Activated naive CD4-positive, alpha-beta T cell treated with anti-CD3 and anti-CD28 coated beads, Interleukin-2, amount 10 ng/mL, durations not matched to agents 7 days and 5 days (primary cell): ENCODE results near the gene ZNF524.

Experiments
- CTCF ChIA-PET: fragments of 350-600 bp; sonication (Branson Sonifier 250); formaldehyde crosslinking; loops from one replicate; lab custom pipeline; 2021; ENCODE audit warnings: antibody characterized with exemption; lab: Charles Lee
- DNase-seq: peaks from one replicate; pipeline ENCODE4 v3.0.0-alpha.2; 2020
- H3K27ac Mint-ChIP-seq: one replicate; pipeline ENCODE4 v1.8.0; 2021; ENCODE audit warnings: mild to moderate bottlenecking, moderate library complexity, mixed read lengths
- H3K27me3 Mint-ChIP-seq: one replicate; pipeline ENCODE4 v1.8.0; 2021; ENCODE audit warnings: mild to moderate bottlenecking, mixed read lengths
- H3K36me3 Mint-ChIP-seq: one replicate; pipeline ENCODE4 v1.8.0; 2021; ENCODE audit warnings: mixed read lengths
- H3K4me1 Mint-ChIP-seq: one replicate; pipeline ENCODE4 v1.8.0; 2021; ENCODE audit warnings: mixed read lengths
- H3K4me3 Mint-ChIP-seq: one replicate; pipeline ENCODE4 v1.8.0; 2021; ENCODE audit warnings: mild to moderate bottlenecking, moderate library complexity, mixed read lengths
- H3K9me3 Mint-ChIP-seq: one replicate; pipeline ENCODE4 v1.8.0; 2021; ENCODE audit warnings: mixed read lengths

The ZNF524 gene

DNA sequence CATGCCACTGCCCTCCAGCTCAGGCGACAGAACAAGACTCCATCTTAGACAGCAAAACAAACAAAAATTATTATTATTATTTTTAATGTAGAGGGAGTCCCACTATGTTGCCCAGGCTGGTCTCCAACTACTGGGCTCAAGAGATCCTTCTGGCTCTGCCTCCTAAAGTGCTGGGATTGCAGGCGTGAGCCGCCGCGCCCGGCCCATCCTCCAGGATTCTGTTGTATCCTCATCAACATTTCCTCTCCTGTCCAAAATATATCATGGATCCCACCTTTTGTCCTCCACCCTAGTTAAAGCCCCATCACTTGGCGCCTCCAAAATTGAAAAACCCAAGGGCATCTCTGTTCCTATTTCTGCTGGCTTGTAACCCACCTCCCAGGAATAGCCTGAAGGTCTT lies 23.0 kb downstream of the ZNF524 start:
- Mint-ChIP-seq H3K36me3 (peaks cover 28% of the 10 kb centered on the region), H3K4me1 (peaks cover 55% of the 10 kb centered on the region), H3K4me3 (no peak overlapping the region), H3K27me3 (peaks cover 23% of the 10 kb centered on the region), H3K27ac (peak overlapping the region; percentile 19), H3K9me3 (peaks cover 2% of the 10 kb centered on the region)
- CTCF ChIA-PET = interaction anchor here (0.9 to 1.5 kb wide), 3 partner anchors 8 to 17 kb away, joined by 3 to 4 read pairs (median 3); no protein-coding TSS in a partner anchor
- DNase-seq = no peak

DNA sequence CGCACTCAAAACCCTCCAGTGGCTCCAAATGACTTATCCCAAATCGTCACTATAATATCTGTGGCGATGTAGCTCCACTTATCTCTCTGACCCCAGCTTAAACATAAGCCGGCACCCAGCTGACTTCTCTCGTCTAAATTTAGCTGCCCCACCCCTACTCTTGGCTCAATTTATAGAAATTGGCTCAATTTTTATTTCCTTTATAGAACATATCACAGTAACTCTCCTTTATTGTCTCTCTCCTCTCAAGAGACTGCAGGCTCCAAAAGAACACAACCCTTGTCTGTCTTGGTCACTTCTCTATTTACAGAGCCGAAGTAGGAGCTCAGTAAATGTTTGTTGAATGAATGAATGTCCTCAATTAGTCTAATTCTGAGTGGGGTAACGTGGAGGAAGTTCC lies 23.5 kb downstream of the ZNF524 start:
- peak overlapping the region; percentile 19 for H3K27ac Mint-ChIP-seq
- peaks cover 56% of the 10 kb centered on the region for H3K4me1 Mint-ChIP-seq
- DNase-seq = no peak
- no peak overlapping the region for H3K4me3 Mint-ChIP-seq
- peaks cover 2% of the 10 kb centered on the region for H3K9me3 Mint-ChIP-seq
- peaks cover 28% of the 10 kb centered on the region for H3K36me3 Mint-ChIP-seq
- peaks cover 27% of the 10 kb centered on the region for H3K27me3 Mint-ChIP-seq
- CTCF ChIA-PET = interaction anchor here (0.6 to 1.5 kb wide), 3 partner anchors 16 to 535 kb away, joined by 3 to 4 read pairs (median 3); no protein-coding TSS in a partner anchor

- Mint-ChIP-seq H3K9me3 (peaks cover 2% of the 10 kb centered on the region), H3K27me3 (peaks cover 35% of the 10 kb centered on the region), H3K4me1 (peaks cover 56% of the 10 kb centered on the region), H3K4me3 (peak within 1 kb of the TSS; percentile 92), H3K27ac (peak within 1 kb of the TSS; percentile 98), H3K36me3 (peaks cover 26% of the 10 kb centered on the region)
- CTCF ChIA-PET = interaction anchor here (0.6 to 3.4 kb wide), 8 partner anchors 9 to 536 kb away, joined by 3 to 15 read pairs (median 3); partner anchors contain the start of gene ZNF865
- DNase-seq = peak; percentile 93
These were observed 24.3 kb downstream of the ZNF524 start, which contains the start of gene ZNF784 for GRCh38 chr19:55624109-55625003. Gene ZNF784 (minus strand): TSS chr19:55624566. CDS start chr19:55624561, 5 bp downstream.

GRCh38 chr19:55625004-55625326 lies 24.9 kb downstream of the ZNF524 start:
- DNase-seq = no peak
- H3K36me3 Mint-ChIP-seq = peaks cover 22% of the 10 kb centered on the region
- peaks cover 51% of the 10 kb centered on the region for H3K4me1 Mint-ChIP-seq
- peaks cover 2% of the 10 kb centered on the region for H3K9me3 Mint-ChIP-seq
- H3K27me3 Mint-ChIP-seq = peaks cover 40% of the 10 kb centered on the region
- H3K27ac Mint-ChIP-seq = peak overlapping the region; percentile 98
- H3K4me3 Mint-ChIP-seq = peak overlapping the region; percentile 92
- CTCF ChIA-PET = interaction anchor here (0.7 to 3.4 kb wide), 7 partner anchors 8 to 537 kb away, joined by 3 to 15 read pairs (median 3); partner anchors contain the start of gene ZNF865

DNA sequence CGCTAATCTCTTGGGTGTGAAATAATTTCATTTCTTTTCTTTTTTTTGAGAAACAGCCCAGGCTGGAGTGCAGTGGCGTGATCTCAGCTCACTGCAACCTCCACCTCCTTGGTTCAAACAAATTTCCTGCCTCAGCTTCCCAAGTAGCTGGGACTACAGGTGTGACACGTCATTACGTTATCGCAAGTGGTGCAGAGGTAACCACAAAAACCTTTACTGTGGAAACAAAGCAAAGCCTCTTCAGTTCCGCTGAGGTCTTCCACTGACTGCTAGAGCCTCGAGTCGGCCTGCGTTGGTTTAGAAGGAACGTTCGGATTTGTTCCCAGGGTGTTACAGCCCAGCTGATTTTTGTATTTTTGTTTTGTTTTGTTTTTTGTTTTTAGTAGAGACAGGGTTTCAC lies 26.3 kb downstream of the ZNF524 start:
- Mint-ChIP-seq H3K36me3 (peaks cover 10% of the 10 kb centered on the region), H3K4me1 (peaks cover 42% of the 10 kb centered on the region), H3K9me3 (peaks cover 2% of the 10 kb centered on the region), H3K4me3 (peak overlapping the region; percentile 72), H3K27me3 (peaks cover 51% of the 10 kb centered on the region), H3K27ac (peak overlapping the region; percentile 91)
- peak; percentile 77 for DNase-seq
- CTCF ChIA-PET = interaction anchor here (0.9 to 3.4 kb wide), 14 partner anchors 10 to 538 kb away, joined by 3 to 15 read pairs (median 4); partner anchors contain the start of gene ZNF865

GRCh38 chr19:55632463-55632834 lies 32.4 kb downstream of the ZNF524 start:
- no peak overlapping the region for H3K4me3 Mint-ChIP-seq
- H3K4me1 Mint-ChIP-seq = peaks cover 51% of the 10 kb centered on the region
- H3K27ac Mint-ChIP-seq = peak overlapping the region; percentile 19
- peaks cover 39% of the 10 kb centered on the region for H3K27me3 Mint-ChIP-seq
- H3K9me3 Mint-ChIP-seq = no peaks in the 10 kb centered on the region
- H3K36me3 Mint-ChIP-seq = peaks cover 21% of the 10 kb centered on the region
- CTCF ChIA-PET = interaction anchor here (0.5 to 3.9 kb wide), 26 partner anchors 11 to 701 kb away, joined by 3 to 35 read pairs (median 5); partner anchors contain the start of genes CCDC106, ISOC2, NLRP9 and ZNF581
- peak; percentile 93 for DNase-seq

DNA sequence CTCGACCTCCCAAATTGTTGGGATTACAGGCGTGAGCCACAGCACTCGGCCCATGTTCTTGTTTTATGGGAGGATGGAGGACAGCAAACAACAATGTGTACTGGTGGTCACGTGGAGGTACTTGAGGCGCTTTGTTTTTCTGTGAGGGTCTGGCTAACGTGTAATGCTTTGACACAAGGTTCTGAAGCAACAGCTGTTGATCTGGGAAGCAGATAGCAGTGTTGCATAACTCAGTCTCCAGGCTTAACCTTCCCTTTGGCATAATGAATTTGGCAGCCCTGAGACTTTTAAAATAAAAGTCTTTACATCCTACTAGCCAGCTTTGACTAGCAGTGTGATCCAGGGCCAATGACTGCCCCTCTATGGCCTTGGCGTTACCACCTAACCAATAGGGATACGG lies 33.8 kb downstream of the ZNF524 start:
- H3K4me3 Mint-ChIP-seq = no peak overlapping the region
- DNase-seq = no peak
- peaks cover 56% of the 10 kb centered on the region for H3K4me1 Mint-ChIP-seq

DNA sequence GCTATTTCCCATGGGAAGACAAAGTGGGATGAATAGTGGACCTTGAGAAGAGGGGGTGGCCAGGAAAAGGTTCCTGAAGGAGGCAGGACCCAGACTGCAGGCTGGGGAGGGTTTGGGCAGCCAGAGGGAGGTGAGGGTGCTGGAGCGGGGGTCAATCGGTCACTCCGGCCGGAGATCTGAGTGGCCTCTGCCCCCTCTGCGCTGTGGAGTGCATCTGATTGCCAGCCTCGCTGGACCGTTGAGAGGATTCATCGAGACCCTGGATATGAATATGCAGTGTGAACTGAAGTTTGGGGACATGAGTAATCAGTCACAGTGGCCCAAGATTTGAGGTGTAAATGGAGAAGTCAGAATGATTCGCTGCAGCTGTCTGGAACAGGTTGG lies 35.2 kb downstream of the ZNF524 start:
- peaks cover 29% of the 10 kb centered on the region for H3K36me3 Mint-ChIP-seq
- CTCF ChIA-PET = interaction anchor here (1.9 kb wide), 1 partner anchor 19 kb away, joined by 5 read pairs; no protein-coding TSS in a partner anchor

More for the DNA sequence above, 33.8 kb downstream of the ZNF524 start:
- H3K9me3 Mint-ChIP-seq = no peaks in the 10 kb centered on the region
- H3K27ac Mint-ChIP-seq = no peak overlapping the region
- H3K27me3 Mint-ChIP-seq = peaks cover 25% of the 10 kb centered on the region
- CTCF ChIA-PET = interaction anchor here (0.9 to 3.9 kb wide), 12 partner anchors 9 to 176 kb away, joined by 3 to 35 read pairs (median 8); partner anchors contain the start of genes CCDC106, ZNF581 and ZNF784
- H3K36me3 Mint-ChIP-seq = peaks cover 27% of the 10 kb centered on the region

DNA sequence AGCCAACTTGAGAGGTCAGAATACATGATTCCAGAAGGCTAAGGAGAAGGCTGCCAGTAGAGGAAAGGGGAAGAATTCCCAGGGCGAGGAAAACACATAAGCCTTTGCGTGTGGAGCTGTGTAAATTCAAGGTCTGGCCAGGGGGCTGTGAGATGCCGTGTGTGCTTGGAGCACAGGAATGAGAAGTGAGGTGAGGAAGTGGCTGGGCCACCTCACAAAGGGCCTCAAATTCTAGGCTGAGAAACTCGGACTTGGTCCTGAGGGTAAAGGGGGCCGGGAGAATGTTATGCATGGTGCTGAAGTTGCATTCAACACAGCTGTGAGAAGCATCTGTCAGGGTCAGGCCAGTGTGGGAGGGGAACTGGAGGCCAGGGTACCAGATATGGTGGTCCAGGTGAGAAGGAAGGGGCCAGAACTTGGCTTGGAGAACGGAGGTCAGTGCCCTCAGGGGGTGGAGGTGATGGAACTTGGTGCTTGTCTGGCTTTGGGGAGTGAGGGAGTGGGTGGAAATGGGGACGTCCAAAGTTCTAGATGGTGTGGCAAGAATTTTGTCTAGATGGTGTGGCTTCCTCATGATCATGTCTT lies 35.9 kb downstream of the ZNF524 start:
- peak overlapping the region; percentile 99 for H3K27ac Mint-ChIP-seq
- DNase-seq = no peak
- H3K9me3 Mint-ChIP-seq = no peaks in the 10 kb centered on the region
- H3K4me3 Mint-ChIP-seq = peak overlapping the region; percentile 100
- peaks cover 29% of the 10 kb centered on the region for H3K36me3 Mint-ChIP-seq
- peaks cover 6% of the 10 kb centered on the region for H3K27me3 Mint-ChIP-seq
- H3K4me1 Mint-ChIP-seq = peaks cover 74% of the 10 kb centered on the region
- CTCF ChIA-PET = interaction anchor here (1.5 to 1.9 kb wide), 2 partner anchors 10 to 18 kb away, joined by 5 to 8 read pairs; no protein-coding TSS in a partner anchor

More for the DNA sequence above, 35.2 kb downstream of the ZNF524 start:
- Mint-ChIP-seq H3K27ac (peak overlapping the region; percentile 99), H3K9me3 (no peaks in the 10 kb centered on the region), H3K4me3 (peak overlapping the region; percentile 100), H3K27me3 (peaks cover 12% of the 10 kb centered on the region), H3K4me1 (peaks cover 71% of the 10 kb centered on the region)
- DNase-seq = no peak

DNA sequence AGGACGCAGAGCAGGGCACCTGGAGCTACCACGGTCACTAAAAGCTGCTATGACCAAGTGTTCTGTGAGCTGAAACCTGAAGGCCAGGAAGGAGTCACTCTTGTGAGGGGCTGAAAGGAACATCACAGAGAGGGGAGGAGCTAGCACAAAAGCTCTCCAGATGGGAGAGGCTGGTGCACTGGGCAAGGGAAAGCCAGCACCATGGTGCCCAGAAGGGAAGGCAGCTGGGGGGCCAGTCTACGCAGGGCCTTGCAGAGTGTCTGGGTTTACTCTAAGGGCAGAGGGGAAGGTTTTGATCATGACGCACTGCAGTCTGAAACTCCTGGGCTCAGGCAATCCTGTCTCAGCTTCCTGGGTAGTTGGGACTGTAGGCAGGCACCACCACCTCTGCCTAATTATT lies 36.6 kb downstream of the ZNF524 start:
- H3K36me3 Mint-ChIP-seq = peaks cover 29% of the 10 kb centered on the region
- H3K4me3 Mint-ChIP-seq = peak overlapping the region; percentile 100
- H3K9me3 Mint-ChIP-seq = no peaks in the 10 kb centered on the region
- no peak for DNase-seq
- peaks cover 73% of the 10 kb centered on the region for H3K4me1 Mint-ChIP-seq
- peaks cover under 1% of the 10 kb centered on the region for H3K27me3 Mint-ChIP-seq
- no peak overlapping the region for H3K27ac Mint-ChIP-seq
- CTCF ChIA-PET = interaction anchor here (1.1 to 3.2 kb wide), 3 partner anchors 10 to 169 kb away, joined by 3 to 8 read pairs (median 7); no protein-coding TSS in a partner anchor

DNA sequence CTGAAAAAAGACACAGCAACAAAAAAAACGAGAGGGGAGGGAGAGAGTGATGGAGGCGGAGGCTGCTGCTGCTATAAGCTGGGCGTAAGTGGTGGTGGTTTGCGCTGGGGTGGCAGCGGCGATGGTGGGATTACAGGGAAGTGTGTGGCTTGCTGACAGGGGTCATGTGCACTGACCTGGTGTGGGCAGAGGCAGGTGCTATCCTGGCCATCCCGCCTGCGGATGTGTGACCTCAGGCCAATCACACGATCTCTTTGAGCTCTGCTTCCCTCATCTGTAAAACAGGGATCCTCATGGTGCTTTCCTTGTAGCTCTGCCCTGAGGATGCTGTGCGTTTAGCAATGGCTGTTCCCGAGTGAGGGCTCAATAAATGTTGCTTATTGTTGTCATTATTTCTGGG lies 37.4 kb downstream of the ZNF524 start:
- Mint-ChIP-seq H3K27ac (peak overlapping the region; percentile 80), H3K9me3 (no peaks in the 10 kb centered on the region), H3K4me1 (peaks cover 70% of the 10 kb centered on the region), H3K27me3 (no peaks in the 10 kb centered on the region), H3K4me3 (no peak overlapping the region), H3K36me3 (peaks cover 29% of the 10 kb centered on the region)
- CTCF ChIA-PET = interaction anchor here (0.8 to 3.2 kb wide), 3 partner anchors 12 to 170 kb away, joined by 3 to 7 read pairs (median 3); no protein-coding TSS in a partner anchor
- DNase-seq = no peak

- no peaks in the 10 kb centered on the region for H3K9me3 Mint-ChIP-seq
- H3K4me1 Mint-ChIP-seq = peaks cover 73% of the 10 kb centered on the region
- H3K27me3 Mint-ChIP-seq = no peaks in the 10 kb centered on the region
- peaks cover 33% of the 10 kb centered on the region for H3K36me3 Mint-ChIP-seq
- DNase-seq = peak; percentile 75
- peak overlapping the region; percentile 90 for H3K27ac Mint-ChIP-seq
- peak overlapping the region; percentile 3 for H3K4me3 Mint-ChIP-seq
- CTCF ChIA-PET = interaction anchor here (0.6 to 3.2 kb wide), 7 partner anchors 13 to 171 kb away, joined by 3 to 7 read pairs (median 3); partner anchors contain the start of gene ZNF784
These were observed 38.8 kb downstream of the ZNF524 start for GRCh38 chr19:55638864-55639359.

GRCh38 chr19:55640043-55640576 lies 40.0 kb downstream of the ZNF524 start:
- Mint-ChIP-seq H3K4me3 (peak overlapping the region; percentile 67), H3K9me3 (no peaks in the 10 kb centered on the region), H3K36me3 (peaks cover 28% of the 10 kb centered on the region), H3K27ac (peak overlapping the region; percentile 90), H3K27me3 (no peaks in the 10 kb centered on the region), H3K4me1 (peaks cover 76% of the 10 kb centered on the region)
- CTCF ChIA-PET = interaction anchor here (0.6 to 1.4 kb wide), 5 partner anchors 9 to 1383 kb away, joined by 3 read pairs; partner anchors contain the start of genes LILRB5 and ZNF784
- peak; percentile 76 for DNase-seq
